HG02678 (cell line): ENCODE measurements around the gene ANKLE1.
A peak's percentile ranks its signal among the peaks of the same experiment; 100 is the strongest.
"Not testable (repeated sequence)": the region's sequence is repeated elsewhere in the genome, so short reads cannot be mapped to it uniquely, and the experiment has no call there.

Experiments used
- ATAC-seq: cut with Tn5 transposase; IDR thresholded peaks from one replicate; pipeline ENCODE4 v1.9.1; 2021; ENCODE audit warnings: mild to moderate bottlenecking, moderate library complexity; ENCODE audit not compliant: unreplicated experiment

Gene ANKLE1

GRCh38 chr19:17246681-17247425 lies 34.8 kb upstream of the ANKLE1 start:
- ATAC-seq = no peak

GRCh38 chr19:17248011-17248776 lies 33.5 kb upstream of the ANKLE1 start:
- ATAC-seq = no peak

- ATAC-seq = no peak
These were observed 31.7 kb upstream of the ANKLE1 start for GRCh38 chr19:17249887-17250548.

GRCh38 chr19:17254636-17255035 lies 27.1 kb upstream of the ANKLE1 start:
- ATAC-seq = no peak

GRCh38 chr19:17255150-17255621 lies 26.5 kb upstream of the ANKLE1 start:
- ATAC-seq = no peak

- ATAC-seq = no peak
These were observed 25.6 kb upstream of the ANKLE1 start for GRCh38 chr19:17256130-17256529.

GRCh38 chr19:17259118-17259780 lies 22.5 kb upstream of the ANKLE1 start:
- ATAC-seq = no peak

GRCh38 chr19:17259934-17260333 lies 21.8 kb upstream of the ANKLE1 start:
- ATAC-seq = no peak

GRCh38 chr19:17260842-17261325 lies 20.8 kb upstream of the ANKLE1 start:
- peak; percentile 88 for ATAC-seq

- ATAC-seq = no peak
These were observed 19.1 kb upstream of the ANKLE1 start for GRCh38 chr19:17262557-17262956.

- ATAC-seq = no peak
These were observed 17.7 kb upstream of the ANKLE1 start for GRCh38 chr19:17263712-17264640.

GRCh38 chr19:17264641-17264979 lies 17.1 kb upstream of the ANKLE1 start, which contains the start of gene USHBP1:
Gene USHBP1 (minus strand): TSS chr19:17264745. CDS start chr19:17264299, 446 bp downstream.
- no peak for ATAC-seq

GRCh38 chr19:17266026-17266425 lies 15.7 kb upstream of the ANKLE1 start:
- no peak for ATAC-seq

GRCh38 chr19:17266589-17266974 lies 15.1 kb upstream of the ANKLE1 start:
- ATAC-seq = peak; percentile 21

GRCh38 chr19:17266975-17267788 lies 14.5 kb upstream of the ANKLE1 start, which contains the start of gene BABAM1:
Gene BABAM1 (plus strand): TSS chr19:17267443. CDS start chr19:17268807, 1,364 bp downstream.
- peak; percentile 95 for ATAC-seq

GRCh38 chr19:17268754-17269153 lies 12.9 kb upstream of the ANKLE1 start:
- no peak for ATAC-seq

- not testable (repeated sequence) for ATAC-seq
These were observed 6.8 kb upstream of the ANKLE1 start for GRCh38 chr19:17274892-17275291.

- ATAC-seq = no peak
These were observed 6.1 kb upstream of the ANKLE1 start for GRCh38 chr19:17275441-17276175.
